ENCODE data around the gene KDM5A.

GRCh38 chr12:241266-241665, 147.9 kb downstream of the KDM5A start:
- TF ChIP-seq CTCF (IDR thresholded peaks at IDR 0.05; ENCODE audit: insufficient read depth, low read length) (no peak), GABPA (IDR thresholded peaks at IDR 0.05; ENCODE audit: low read depth) (no peak)

Data from HL-60 (cell line).